ENCODE measurements around the gene PNPLA8.
A peak's percentile ranks its signal among the peaks of the same experiment; 100 is the strongest.
"Not testable (repeated sequence)": the region's sequence is repeated elsewhere in the genome, so short reads cannot be mapped to it uniquely, and the experiment has no call there.

Gene PNPLA8

GRCh38 chr7:108467391-108467790 is 58.5 kb downstream of the PNPLA8 start:
- no peak for DNase-seq

GRCh38 chr7:108466322-108466721 is 59.6 kb downstream of the PNPLA8 start:
- not testable (repeated sequence) for H3K23ac ChIP-seq (ENCODE audit: low read length); H3K9me3 ChIP-seq (ENCODE audit: insufficient read depth, low read depth, low read length); H3K4me3 ChIP-seq (ENCODE audit: low read depth, low read length); H3K36me3 ChIP-seq (ENCODE audit: control insufficient read depth in 1 of 2, insufficient read depth in 2 of 2, low read length in 2 of 2); H3K79me2 ChIP-seq (ENCODE audit: control insufficient read depth, insufficient read depth, low read length, poor library complexity); H3K27me3 ChIP-seq (ENCODE audit: insufficient read depth, low read length); H2AFZ ChIP-seq (ENCODE audit: insufficient read depth, low read length, poor library complexity); H3K9ac ChIP-seq (ENCODE audit: low read length); H3K4ac ChIP-seq (ENCODE audit: low read depth, low read length); H2BK12ac ChIP-seq (ENCODE audit: low read length); DNase-seq; H3K18ac ChIP-seq (ENCODE audit: low read length); H3K4me2 ChIP-seq (ENCODE audit: low read length); H3K4me1 ChIP-seq (ENCODE audit: control insufficient read depth in 1 of 2, insufficient read depth in 2 of 2, low read length in 2 of 2); H3K27ac ChIP-seq (ENCODE audit: low read depth, low read length); H4K12ac ChIP-seq (ENCODE audit: low read depth, low read length); H2AK5ac ChIP-seq (ENCODE audit: low read length); H2BK5ac ChIP-seq (ENCODE audit: low read depth, low read length, poor library complexity); H3K79me1 ChIP-seq (ENCODE audit: low read length); H3K14ac ChIP-seq (ENCODE audit: low read length); H4K8ac ChIP-seq (ENCODE audit: low read depth, low read length); H4K91ac ChIP-seq (ENCODE audit: low read depth, low read length); H2BK120ac ChIP-seq (ENCODE audit: insufficient read depth, low read length, poor library complexity)
- WGBS (ENCODE audit: extremely low coverage, insufficient coverage, insufficient read length) = no CpG with 5 or more reads among the region's 2 CpGs

More at GRCh38 chr7:108467391-108467790, 58.5 kb downstream of the PNPLA8 start:
- Histone ChIP-seq H4K91ac (ENCODE audit: low read depth, low read length) (no peak overlapping the region), H2BK12ac (ENCODE audit: low read length) (no peak overlapping the region), H3K23ac (ENCODE audit: low read length) (no peak overlapping the region), H3K18ac (ENCODE audit: low read length) (no peak overlapping the region), H4K12ac (ENCODE audit: low read depth, low read length) (no peak overlapping the region), H3K9ac (ENCODE audit: low read length) (no peak overlapping the region), H3K36me3 (ENCODE audit: control insufficient read depth in 1 of 2, insufficient read depth in 2 of 2, low read length in 2 of 2) (no peaks in the 10 kb centered on the region), H3K27ac (ENCODE audit: low read depth, low read length) (no peak overlapping the region), H2AK5ac (ENCODE audit: low read length) (no peak overlapping the region), H3K14ac (ENCODE audit: low read length) (no peak overlapping the region), H3K79me1 (ENCODE audit: low read length) (no peaks in the 10 kb centered on the region), H3K4me2 (ENCODE audit: low read length) (no peak overlapping the region), H2BK5ac (ENCODE audit: low read depth, low read length, poor library complexity) (no peak overlapping the region), H3K9me3 (ENCODE audit: insufficient read depth, low read depth, low read length) (no peaks in the 10 kb centered on the region), H3K4me3 (ENCODE audit: low read depth, low read length) (no peak overlapping the region), H3K27me3 (ENCODE audit: insufficient read depth, low read length) (no peaks in the 10 kb centered on the region), H3K79me2 (ENCODE audit: control insufficient read depth, insufficient read depth, low read length, poor library complexity) (no peaks in the 10 kb centered on the region), H3K4ac (ENCODE audit: low read depth, low read length) (no peak overlapping the region), H2AFZ (ENCODE audit: insufficient read depth, low read length, poor library complexity) (no peak overlapping the region), H2BK120ac (ENCODE audit: insufficient read depth, low read length, poor library complexity) (no peak overlapping the region), H4K8ac (ENCODE audit: low read depth, low read length) (no peak overlapping the region), H3K4me1 (ENCODE audit: control insufficient read depth in 1 of 2, insufficient read depth in 2 of 2, low read length in 2 of 2) (peaks cover 0 to 3% of the 10 kb centered on the region in 2 experiments)
- WGBS (ENCODE audit: extremely low coverage, insufficient coverage, insufficient read length) = no CpG with 5 or more reads among the region's 2 CpGs

- H3K27ac ChIP-seq (ENCODE audit: low read depth, low read length) = no peak overlapping the region
- H3K18ac ChIP-seq (ENCODE audit: low read length) = no peak overlapping the region
Measured at GRCh38 chr7:108464743-108465142, 61.2 kb downstream of the PNPLA8 start.

GRCh38 chr7:108463613-108464012 is 62.3 kb downstream of the PNPLA8 start:
- no peak overlapping the region for H3K9ac ChIP-seq (ENCODE audit: low read length)
- H3K27me3 ChIP-seq (ENCODE audit: insufficient read depth, low read length) = peaks cover under 1% of the 10 kb centered on the region
- no peak overlapping the region for H2BK12ac ChIP-seq (ENCODE audit: low read length)
- no peak overlapping the region for H3K4ac ChIP-seq (ENCODE audit: low read depth, low read length)
- peaks cover 0 to 2% of the 10 kb centered on the region in 2 experiments for H3K4me1 ChIP-seq (ENCODE audit: control insufficient read depth in 1 of 2, insufficient read depth in 2 of 2, low read length in 2 of 2)
- H3K18ac ChIP-seq (ENCODE audit: low read length) = no peak overlapping the region
- no peak overlapping the region for H3K4me2 ChIP-seq (ENCODE audit: low read length)
- no peak overlapping the region for H4K12ac ChIP-seq (ENCODE audit: low read depth, low read length)
- H3K4me3 ChIP-seq (ENCODE audit: low read depth, low read length) = no peak overlapping the region
- no peak overlapping the region for H2BK120ac ChIP-seq (ENCODE audit: insufficient read depth, low read length, poor library complexity)
- H3K9me3 ChIP-seq (ENCODE audit: insufficient read depth, low read depth, low read length) = no peaks in the 10 kb centered on the region
- no peak overlapping the region for H2AK5ac ChIP-seq (ENCODE audit: low read length)
- H3K23ac ChIP-seq (ENCODE audit: low read length) = no peak overlapping the region
- no peak overlapping the region for H2AFZ ChIP-seq (ENCODE audit: insufficient read depth, low read length, poor library complexity)
- H3K14ac ChIP-seq (ENCODE audit: low read length) = no peak overlapping the region
- WGBS (ENCODE audit: extremely low coverage, insufficient coverage, insufficient read length) = no CpG with 5 or more reads among the region's 2 CpGs
- H3K27ac ChIP-seq (ENCODE audit: low read depth, low read length) = no peak overlapping the region
- H4K91ac ChIP-seq (ENCODE audit: low read depth, low read length) = no peak overlapping the region
- no peaks in the 10 kb centered on the region for H3K36me3 ChIP-seq (ENCODE audit: control insufficient read depth in 1 of 2, insufficient read depth in 2 of 2, low read length in 2 of 2)
- no peak overlapping the region for H4K8ac ChIP-seq (ENCODE audit: low read depth, low read length)
- H3K79me1 ChIP-seq (ENCODE audit: low read length) = no peaks in the 10 kb centered on the region
- DNase-seq = no peak
- no peaks in the 10 kb centered on the region for H3K79me2 ChIP-seq (ENCODE audit: control insufficient read depth, insufficient read depth, low read length, poor library complexity)
- H2BK5ac ChIP-seq (ENCODE audit: low read depth, low read length, poor library complexity) = no peak overlapping the region

More at GRCh38 chr7:108464743-108465142, 61.2 kb downstream of the PNPLA8 start:
- H3K36me3 ChIP-seq (ENCODE audit: control insufficient read depth in 1 of 2, insufficient read depth in 2 of 2, low read length in 2 of 2) = no peaks in the 10 kb centered on the region
- no peak overlapping the region for H4K8ac ChIP-seq (ENCODE audit: low read depth, low read length)
- H3K9me3 ChIP-seq (ENCODE audit: insufficient read depth, low read depth, low read length) = no peaks in the 10 kb centered on the region
- H3K79me1 ChIP-seq (ENCODE audit: low read length) = no peaks in the 10 kb centered on the region
- H3K79me2 ChIP-seq (ENCODE audit: control insufficient read depth, insufficient read depth, low read length, poor library complexity) = no peaks in the 10 kb centered on the region
- DNase-seq = peak in 1 of 2 donors; percentile 14
- H3K9ac ChIP-seq (ENCODE audit: low read length) = no peak overlapping the region
- WGBS (ENCODE audit: extremely low coverage, insufficient coverage, insufficient read length) = no CpG with 5 or more reads among the region's 2 CpGs
- H3K4me3 ChIP-seq (ENCODE audit: low read depth, low read length) = no peak overlapping the region
- H3K27me3 ChIP-seq (ENCODE audit: insufficient read depth, low read length) = no peaks in the 10 kb centered on the region
- no peak overlapping the region for H4K91ac ChIP-seq (ENCODE audit: low read depth, low read length)
- peaks cover 0 to 3% of the 10 kb centered on the region in 2 experiments for H3K4me1 ChIP-seq (ENCODE audit: control insufficient read depth in 1 of 2, insufficient read depth in 2 of 2, low read length in 2 of 2)
- H3K14ac ChIP-seq (ENCODE audit: low read length) = no peak overlapping the region
- H3K23ac ChIP-seq (ENCODE audit: low read length) = no peak overlapping the region
- H2BK5ac ChIP-seq (ENCODE audit: low read depth, low read length, poor library complexity) = no peak overlapping the region
- no peak overlapping the region for H2AFZ ChIP-seq (ENCODE audit: insufficient read depth, low read length, poor library complexity)
- H3K4ac ChIP-seq (ENCODE audit: low read depth, low read length) = no peak overlapping the region
- no peak overlapping the region for H2BK12ac ChIP-seq (ENCODE audit: low read length)
- no peak overlapping the region for H4K12ac ChIP-seq (ENCODE audit: low read depth, low read length)
- H3K4me2 ChIP-seq (ENCODE audit: low read length) = no peak overlapping the region
- no peak overlapping the region for H2BK120ac ChIP-seq (ENCODE audit: insufficient read depth, low read length, poor library complexity)
- no peak overlapping the region for H2AK5ac ChIP-seq (ENCODE audit: low read length)
